ENCODE measurements around the gene WFDC10B.

The WFDC10B gene

DNA sequence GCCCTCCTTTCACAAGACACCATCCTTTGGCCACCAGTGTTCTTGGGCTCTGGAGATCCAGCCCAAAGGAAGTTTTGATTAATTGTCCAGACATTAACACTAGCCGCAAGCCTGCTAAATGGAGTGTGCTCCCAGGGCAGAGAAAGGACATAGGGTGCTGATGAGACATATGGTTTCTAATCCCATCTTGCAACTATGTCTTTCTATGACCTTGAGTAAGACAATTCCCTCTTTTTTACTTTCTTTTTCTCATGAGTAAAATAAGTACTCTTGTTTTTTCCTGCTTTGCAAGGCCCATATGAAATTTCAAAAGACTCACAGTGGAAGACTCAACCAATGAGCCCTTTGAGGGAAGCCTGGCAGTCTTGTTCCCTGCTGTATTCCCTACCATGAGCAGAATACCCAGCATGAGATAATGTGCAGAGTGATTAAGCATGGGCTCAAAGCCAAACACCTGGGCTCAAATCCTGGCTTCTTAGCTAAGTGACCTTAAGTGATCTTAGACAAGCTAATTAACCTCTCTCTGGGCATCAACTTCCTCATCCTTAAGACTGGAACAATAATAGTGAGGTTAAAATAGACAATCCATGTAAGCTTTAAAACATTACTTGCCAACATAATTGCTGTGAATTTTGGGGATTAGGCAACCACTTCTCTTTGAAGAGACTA lies at the start of gene WFDC10B:
Gene WFDC10B, minus strand, starts transcription at position 51 of the 669 bp plus-strand sequence. CDS start 19,027 bp downstream, outside the sequence.
- Histone ChIP-seq H3K27me3 (peaks cover 16% of the 10 kb centered on the region), H3K27ac (no peak within 1 kb of the TSS), H3K4me1 (ENCODE audit: control insufficient read depth in 1 of 2, insufficient read depth in 1 of 2, low read depth in 1 of 2, low read length in 1 of 2) (no peaks in the 10 kb centered on the region), H3K36me3 (no peaks in the 10 kb centered on the region), H3K4me3 (ENCODE audit: low read depth in 1 of 2, low read length in 1 of 2) (no peak within 1 kb of the TSS), H3K9me3 (no peaks in the 10 kb centered on the region)
- TF ChIP-seq, protein P1, sequence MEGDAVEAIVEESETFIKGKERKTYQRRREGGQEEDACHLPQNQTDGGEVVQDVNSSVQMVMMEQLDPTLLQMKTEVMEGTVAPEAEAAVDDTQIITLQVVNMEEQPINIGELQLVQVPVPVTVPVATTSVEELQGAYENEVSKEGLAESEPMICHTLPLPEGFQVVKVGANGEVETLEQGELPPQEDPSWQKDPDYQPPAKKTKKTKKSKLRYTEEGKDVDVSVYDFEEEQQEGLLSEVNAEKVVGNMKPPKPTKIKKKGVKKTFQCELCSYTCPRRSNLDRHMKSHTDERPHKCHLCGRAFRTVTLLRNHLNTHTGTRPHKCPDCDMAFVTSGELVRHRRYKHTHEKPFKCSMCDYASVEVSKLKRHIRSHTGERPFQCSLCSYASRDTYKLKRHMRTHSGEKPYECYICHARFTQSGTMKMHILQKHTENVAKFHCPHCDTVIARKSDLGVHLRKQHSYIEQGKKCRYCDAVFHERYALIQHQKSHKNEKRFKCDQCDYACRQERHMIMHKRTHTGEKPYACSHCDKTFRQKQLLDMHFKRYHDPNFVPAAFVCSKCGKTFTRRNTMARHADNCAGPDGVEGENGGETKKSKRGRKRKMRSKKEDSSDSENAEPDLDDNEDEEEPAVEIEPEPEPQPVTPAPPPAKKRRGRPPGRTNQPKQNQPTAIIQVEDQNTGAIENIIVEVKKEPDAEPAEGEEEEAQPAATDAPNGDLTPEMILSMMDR (IDR thresholded peaks at IDR 0.05), result no peak

DNA sequence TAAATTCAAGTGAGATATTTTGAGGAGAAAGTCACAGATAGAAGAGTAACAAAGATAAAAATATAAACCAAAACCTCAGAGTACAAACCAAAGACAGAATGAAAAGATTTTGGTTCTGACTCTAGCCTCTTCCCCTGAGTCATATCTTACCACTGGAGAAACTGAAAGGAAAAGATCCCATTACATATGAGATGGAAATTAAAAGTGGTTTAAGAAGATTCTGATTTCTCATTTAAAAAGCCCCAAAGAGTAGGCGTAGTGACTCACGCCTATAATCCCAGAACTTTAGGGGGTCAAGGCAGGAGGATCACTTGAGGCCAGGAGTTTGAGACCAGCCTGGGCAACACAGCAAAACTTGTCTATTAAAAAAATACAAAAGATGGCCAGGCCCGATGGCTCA lies 47.9 kb upstream of the WFDC10B start:
- H3K4me3 ChIP-seq (ENCODE audit: low read depth in 1 of 2, low read length in 1 of 2), result no peak overlapping the region
- H3K9me3 ChIP-seq, result no peaks in the 10 kb centered on the region
- TF ChIP-seq, protein P1 (IDR thresholded peaks at IDR 0.05), result no peak
- peaks cover 45% of the 10 kb centered on the region for H3K27me3 ChIP-seq
- no peaks in the 10 kb centered on the region for H3K36me3 ChIP-seq
- H3K4me1 ChIP-seq (ENCODE audit: control insufficient read depth in 1 of 2, insufficient read depth in 1 of 2, low read depth in 1 of 2, low read length in 1 of 2), result no peaks in the 10 kb centered on the region
- H3K27ac ChIP-seq, result no peak overlapping the region

DNA sequence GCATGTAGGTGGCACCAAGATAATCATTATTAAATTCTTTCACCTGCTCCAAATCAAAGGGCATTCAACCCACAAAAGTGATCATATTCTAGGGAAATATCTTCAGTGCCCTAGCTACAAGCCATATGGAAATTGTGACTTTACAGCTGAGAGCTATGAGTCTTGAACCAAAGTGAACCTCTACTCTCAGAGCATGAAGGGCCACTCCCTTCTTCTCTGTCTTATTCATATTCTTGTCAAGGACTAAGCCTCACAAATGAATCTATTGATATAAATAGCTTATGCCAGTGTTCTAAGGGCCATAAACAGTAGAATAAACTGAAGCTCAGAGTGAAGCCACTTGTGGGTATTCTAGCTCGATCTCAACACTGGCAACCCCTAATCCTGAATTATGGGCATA lies 46.9 kb upstream of the WFDC10B start:
- Histone ChIP-seq H3K27ac (no peak overlapping the region), H3K9me3 (no peaks in the 10 kb centered on the region), H3K27me3 (peaks cover 53% of the 10 kb centered on the region), H3K4me3 (ENCODE audit: low read depth in 1 of 2, low read length in 1 of 2) (no peak overlapping the region), H3K36me3 (no peaks in the 10 kb centered on the region), H3K4me1 (ENCODE audit: control insufficient read depth in 1 of 2, insufficient read depth in 1 of 2, low read depth in 1 of 2, low read length in 1 of 2) (no peaks in the 10 kb centered on the region)
- TF ChIP-seq, protein P1 (IDR thresholded peaks at IDR 0.05), result no peak

- H3K4me1 ChIP-seq (ENCODE audit: control insufficient read depth in 1 of 2, insufficient read depth in 1 of 2, low read depth in 1 of 2, low read length in 1 of 2), result no peaks in the 10 kb centered on the region
- H3K27ac ChIP-seq, result no peak overlapping the region
- H3K36me3 ChIP-seq, result no peaks in the 10 kb centered on the region
- H3K4me3 ChIP-seq (ENCODE audit: low read depth in 1 of 2, low read length in 1 of 2), result no peak overlapping the region
- no peaks in the 10 kb centered on the region for H3K9me3 ChIP-seq
- H3K27me3 ChIP-seq, result peaks cover 50% of the 10 kb centered on the region
- TF ChIP-seq, protein P1 (IDR thresholded peaks at IDR 0.05), result no peak
Measured at GRCh38 chr20:45745015-45745414, 40.2 kb upstream of the WFDC10B start.

GRCh38 chr20:45742596-45742995 lies 37.8 kb upstream of the WFDC10B start:
- H3K27me3 ChIP-seq, result peaks cover 37% of the 10 kb centered on the region
- H3K4me3 ChIP-seq (ENCODE audit: low read depth in 1 of 2, low read length in 1 of 2), result no peak overlapping the region
- H3K36me3 ChIP-seq, result no peaks in the 10 kb centered on the region
- TF ChIP-seq, protein P1 (IDR thresholded peaks at IDR 0.05), result no peak
- H3K9me3 ChIP-seq, result no peaks in the 10 kb centered on the region
- no peaks in the 10 kb centered on the region for H3K4me1 ChIP-seq (ENCODE audit: control insufficient read depth in 1 of 2, insufficient read depth in 1 of 2, low read depth in 1 of 2, low read length in 1 of 2)
- no peak overlapping the region for H3K27ac ChIP-seq
